Measurements from ENCODE around the gene TRIM24. TPM values are rescaled to one million over a fixed set of nuclear protein-coding genes. Genes with fewer than 3 reads are reported as not detected.
"Not testable (repeated sequence)": the region's sequence is repeated elsewhere in the genome, so short reads cannot be mapped to it uniquely, and the experiment has no call there.

Gene TRIM24
- total RNA-seq, 4 donors from 2014 or later = 13.5 to 21.1 (median 17.7) TPM

- intact Hi-C loops (cut with DNase I; ENCODE audit: low total_unique reads) = no loop called here
- H3K4me3 ChIP-seq (ENCODE audit: low read depth, poor library complexity, severe bottlenecking) = no peak overlapping the region
- DNase-seq (ENCODE audit: low spot score in 2 of 2) = no peak
- no peak for TF ChIP-seq POLR2A (IDR thresholded peaks at IDR 0.05)
- TF ChIP-seq CTCF (IDR thresholded peaks at IDR 0.05) = no peak
- 78 to 80% methylated on average over 4 of the region's 4 CpGs for WGBS, 2 donors
These were observed 31.7 kb downstream of the TRIM24 start for GRCh38 chr7:138491612-138492386.

GRCh38 chr7:138492423-138492822, 32.4 kb downstream of the TRIM24 start:
- no peak for DNase-seq (ENCODE audit: low spot score in 2 of 2)

GRCh38 chr7:138493535-138493934, 33.5 kb downstream of the TRIM24 start:
- H3K4me3 ChIP-seq (ENCODE audit: low read depth, poor library complexity, severe bottlenecking) = no peak overlapping the region
- TF ChIP-seq CTCF (IDR thresholded peaks at IDR 0.05) (no peak), POLR2A (IDR thresholded peaks at IDR 0.05) (no peak)
- DNase-seq (ENCODE audit: low spot score in 2 of 2) = no peak
- WGBS, 2 donors = 96 to 97% methylated on average over 3 of the region's 3 CpGs
- intact Hi-C loops (cut with DNase I; ENCODE audit: low total_unique reads) = no loop called here

More at GRCh38 chr7:138492423-138492822, 32.4 kb downstream of the TRIM24 start:
- no peak overlapping the region for H3K4me3 ChIP-seq (ENCODE audit: low read depth, poor library complexity, severe bottlenecking)
- WGBS, 2 donors = 83 to 84% methylated on average over 4 of the region's 4 CpGs
- TF ChIP-seq CTCF (IDR thresholded peaks at IDR 0.05) (no peak), POLR2A (IDR thresholded peaks at IDR 0.05) (no peak)
- intact Hi-C loops (cut with DNase I; ENCODE audit: low total_unique reads) = no loop called here

GRCh38 chr7:138495485-138495884, 35.4 kb downstream of the TRIM24 start:
- H3K4me3 ChIP-seq (ENCODE audit: low read depth, poor library complexity, severe bottlenecking) = no peak overlapping the region
- DNase-seq (ENCODE audit: low spot score in 2 of 2) = no peak
- TF ChIP-seq POLR2A (IDR thresholded peaks at IDR 0.05) (no peak), CTCF (IDR thresholded peaks at IDR 0.05) (no peak)
- 94 to 95% methylated on average over 1 of the region's 1 CpG for WGBS, 2 donors
- intact Hi-C loops (cut with DNase I; ENCODE audit: low total_unique reads) = no loop called here

GRCh38 chr7:138499340-138499739, 39.3 kb downstream of the TRIM24 start:
- H3K4me3 ChIP-seq (ENCODE audit: low read depth, poor library complexity, severe bottlenecking) = no peak overlapping the region
- TF ChIP-seq POLR2A (IDR thresholded peaks at IDR 0.05) (no peak), CTCF (IDR thresholded peaks at IDR 0.05) (no peak)
- WGBS, 2 donors = 88 to 93% methylated on average over 3 of the region's 3 CpGs
- DNase-seq (ENCODE audit: low spot score in 2 of 2) = no peak
- intact Hi-C loops (cut with DNase I; ENCODE audit: low total_unique reads) = no loop called here

- H3K4me3 ChIP-seq (ENCODE audit: low read depth, poor library complexity, severe bottlenecking); DNase-seq (ENCODE audit: low spot score in 2 of 2); intact Hi-C loops (cut with DNase I; ENCODE audit: low total_unique reads): not testable (repeated sequence)
- 96 to 100% methylated on average over 2 of the region's 2 CpGs for WGBS, 2 donors
These were observed 40.2 kb downstream of the TRIM24 start for GRCh38 chr7:138500303-138500702.
